Cardiac muscle cell (in vitro differentiated cells and primary cell): Measurements from ENCODE around the gene DST. TPM values are rescaled to one million over a fixed set of nuclear protein-coding genes. Genes with fewer than 3 reads are reported as not detected.
A peak's percentile ranks its signal among the peaks of the same experiment; 100 is the strongest.

Source experiments
- DNase-seq, 2 donors: peaks; one replicate each; pipeline versions ENCODE4 v3.0.0 to v3.0.0-alpha.2; 2010 to 2017; ENCODE audit warnings: low read depth in 1 of 2, low spot score in 1 of 2
- H3K27ac ChIP-seq: fragments of 200-600 bp; sonication (generic); 2 replicates; pipeline ENCODE4 v1.5.1; 2016
- H3K27me3 ChIP-seq: fragments of 200-600 bp; sonication (generic); 2 replicates; pipeline ENCODE4 v1.6.0; 2016; ENCODE audit warnings: control low read depth
- H3K36me3 ChIP-seq: fragments of 200-600 bp; sonication (generic); 2 replicates; pipeline ENCODE4 v1.5.1; 2016; ENCODE audit warnings: control low read depth
- H3K4me1 ChIP-seq: fragments of 200-600 bp; sonication (generic); 2 replicates; pipeline ENCODE4 v1.8.1; 2017; ENCODE audit warnings: low read depth, mild to moderate bottlenecking, mixed run types
- H3K4me3 ChIP-seq: fragments of 200-600 bp; sonication (generic); 2 replicates; pipeline ENCODE4 v1.5.1; 2016; ENCODE audit warnings: mild to moderate bottlenecking
- H3K9me3 ChIP-seq: fragments of 200-600 bp; sonication (generic); 2 replicates; pipeline ENCODE4 v1.5.1; 2017; ENCODE audit warnings: low read depth, mild to moderate bottlenecking, control low read depth
- CTCF ChIP-seq: IDR thresholded peaks from 2 replicates; pipeline ENCODE4 v1.5.1; 2012; ENCODE audit warnings: low read depth, mild to moderate bottlenecking, low read length
- polyA plus RNA-seq: library from polyadenylated mRNA; unstranded; fragments of >200 nt; fragmentation: Nextera tagmentation; extraction: Ambion mirVana; gene quantifications from 2 replicates; pipeline ENCODE4 v1.2.1, GENCODE V29; 2016
- total RNA-seq: library from RNA; depleted of rRNA; stranded (reverse); fragments of >200 nt; gene quantifications from 2 replicates; pipeline ENCODE4 v1.2.3, GENCODE V29; 2016

DST gene
- total and polyA plus RNA-seq, 2 experiments from 2014 or later, result 31.7 to 82.1 TPM

- H3K9me3 ChIP-seq, result no peaks in the 10 kb centered on the region
- peaks cover 8% of the 10 kb centered on the region for H3K36me3 ChIP-seq
- no peaks in the 10 kb centered on the region for H3K27me3 ChIP-seq
- TF ChIP-seq CTCF, result no peak
- H3K4me1 ChIP-seq, result no peaks in the 10 kb centered on the region
- no peak for DNase-seq
- no peak overlapping the region for H3K27ac ChIP-seq
- no peak overlapping the region for H3K4me3 ChIP-seq
These were observed 116.5 kb downstream of the DST start for GRCh38 chr6:56525974-56526789.

GRCh38 chr6:56524891-56525703 is 117.6 kb downstream of the DST start:
- no peak overlapping the region for H3K27ac ChIP-seq
- no peak for TF ChIP-seq CTCF
- H3K27me3 ChIP-seq, result no peaks in the 10 kb centered on the region
- H3K4me1 ChIP-seq, result no peaks in the 10 kb centered on the region
- DNase-seq, result peak in 1 of 2 donors; percentile 65
- H3K4me3 ChIP-seq, result no peak overlapping the region
- H3K9me3 ChIP-seq, result no peaks in the 10 kb centered on the region
- H3K36me3 ChIP-seq, result peaks cover 8% of the 10 kb centered on the region

- no peak for TF ChIP-seq CTCF
- H3K27me3 ChIP-seq, result no peaks in the 10 kb centered on the region
- H3K36me3 ChIP-seq, result peaks cover 8% of the 10 kb centered on the region
- no peak overlapping the region for H3K27ac ChIP-seq
- DNase-seq, result no peak
- H3K4me1 ChIP-seq, result no peaks in the 10 kb centered on the region
- H3K4me3 ChIP-seq, result no peak overlapping the region
- H3K9me3 ChIP-seq, result no peaks in the 10 kb centered on the region
These were observed 120.0 kb downstream of the DST start for GRCh38 chr6:56522495-56523270.

GRCh38 chr6:56521976-56522375 is 120.7 kb downstream of the DST start:
- Histone ChIP-seq H3K36me3 (peaks cover 10% of the 10 kb centered on the region), H3K4me1 (no peaks in the 10 kb centered on the region), H3K4me3 (no peak overlapping the region), H3K27me3 (no peaks in the 10 kb centered on the region), H3K9me3 (no peaks in the 10 kb centered on the region), H3K27ac (no peak overlapping the region)
- TF ChIP-seq CTCF, result no peak
- no peak for DNase-seq

GRCh38 chr6:56521454-56521853 is 121.2 kb downstream of the DST start:
- Histone ChIP-seq H3K27ac (no peak overlapping the region), H3K27me3 (no peaks in the 10 kb centered on the region), H3K9me3 (no peaks in the 10 kb centered on the region), H3K4me3 (no peak overlapping the region), H3K4me1 (no peaks in the 10 kb centered on the region), H3K36me3 (peaks cover 12% of the 10 kb centered on the region)
- DNase-seq, result no peak
- TF ChIP-seq CTCF, result no peak
